Measurements from ENCODE around the gene UNC13A.

UNC13A gene

DNA sequence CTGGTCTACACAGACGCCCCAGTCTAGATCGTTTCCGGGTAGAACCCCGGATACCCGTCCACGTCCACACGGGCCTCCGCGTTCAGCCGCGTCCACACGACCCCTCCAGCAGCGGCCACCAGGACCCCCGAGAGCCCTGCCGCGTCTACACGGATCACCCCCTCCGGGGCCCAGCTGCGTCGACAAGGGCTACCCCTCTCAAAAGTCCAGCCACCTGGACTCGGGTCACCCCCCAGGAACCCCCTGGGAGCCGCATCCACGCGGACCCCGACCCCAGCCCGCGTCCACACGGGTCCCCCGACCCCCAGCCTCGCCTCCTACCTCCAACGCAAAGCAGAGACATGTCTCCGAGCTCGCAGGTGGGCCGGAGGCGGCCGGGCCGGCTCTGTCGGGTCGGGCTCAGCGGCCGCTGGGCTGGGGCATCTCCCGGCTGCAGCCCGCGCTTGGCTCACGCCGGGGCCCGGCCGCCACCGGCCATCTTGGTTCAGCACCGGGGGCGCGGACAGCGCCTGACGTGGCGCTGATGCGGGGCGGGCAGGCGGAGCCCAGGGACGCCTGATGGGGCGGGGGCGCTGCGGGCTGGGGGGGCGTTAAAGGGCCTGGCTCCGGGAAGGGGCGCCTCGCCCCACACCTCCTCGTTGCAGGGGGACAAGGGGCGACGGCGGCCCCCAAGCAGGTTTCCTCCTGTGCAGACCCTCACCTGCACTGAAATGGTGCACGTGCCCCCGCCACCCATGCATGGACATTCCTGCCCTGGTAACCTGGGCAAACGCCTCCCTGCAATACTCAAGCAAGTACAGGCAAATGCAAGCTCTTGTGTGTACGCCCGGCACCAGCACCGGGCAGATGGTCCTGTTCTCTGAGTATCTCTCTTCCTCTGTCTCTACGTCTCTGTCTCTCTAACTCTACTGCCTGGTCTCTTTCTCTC lies at the start of gene UNC13A:
Gene UNC13A (minus strand): TSS at position 498 of the 928 bp plus-strand sequence. CDS start 155 bp downstream, at position 343.
- Mint-ChIP-seq H3K4me1 (peaks cover 19% of the 10 kb centered on the region), H3K9me3 (peaks cover 2% of the 10 kb centered on the region), H3K27ac (no peak within 1 kb of the TSS), H3K36me3 (no peaks in the 10 kb centered on the region), H3K4me3 (peak within 1 kb of the TSS; percentile 30)
- ATAC-seq (peak; percentile 68), DNase-seq (ENCODE audit: low spot score in 2 of 2) (peak; percentile 51 to 60)

DNA sequence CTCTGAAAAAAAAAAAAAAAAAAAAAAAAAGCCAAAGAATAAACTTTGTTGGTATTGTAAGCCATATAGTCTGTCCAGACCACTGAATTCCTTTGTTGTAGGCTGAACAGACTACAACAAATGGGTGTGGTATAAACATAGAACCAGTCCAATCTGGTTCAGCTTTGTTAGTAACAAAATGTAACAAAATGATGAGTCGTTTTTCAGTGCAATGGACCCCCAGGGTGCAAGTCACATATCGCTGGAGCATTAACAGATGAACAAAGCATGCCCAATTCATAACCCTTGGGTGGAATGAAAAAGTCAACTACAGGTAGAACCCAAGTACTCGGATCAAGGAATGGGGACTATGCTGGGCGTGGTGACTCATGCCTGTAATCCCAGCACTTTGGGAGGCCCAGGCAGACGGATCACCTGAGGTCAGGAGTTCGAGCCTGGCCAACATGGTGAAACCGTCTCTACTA lies 49.6 kb upstream of the UNC13A start:
- no peaks in the 10 kb centered on the region for H3K9me3 Mint-ChIP-seq
- peak overlapping the region; percentile 52 for H3K27ac Mint-ChIP-seq
- H3K4me1 Mint-ChIP-seq: peaks cover 21% of the 10 kb centered on the region
- H3K36me3 Mint-ChIP-seq: peaks cover 55% of the 10 kb centered on the region
- DNase-seq (ENCODE audit: low spot score in 2 of 2) (no peak), ATAC-seq (no peak)
- H3K4me3 Mint-ChIP-seq: no peak overlapping the region

DNA sequence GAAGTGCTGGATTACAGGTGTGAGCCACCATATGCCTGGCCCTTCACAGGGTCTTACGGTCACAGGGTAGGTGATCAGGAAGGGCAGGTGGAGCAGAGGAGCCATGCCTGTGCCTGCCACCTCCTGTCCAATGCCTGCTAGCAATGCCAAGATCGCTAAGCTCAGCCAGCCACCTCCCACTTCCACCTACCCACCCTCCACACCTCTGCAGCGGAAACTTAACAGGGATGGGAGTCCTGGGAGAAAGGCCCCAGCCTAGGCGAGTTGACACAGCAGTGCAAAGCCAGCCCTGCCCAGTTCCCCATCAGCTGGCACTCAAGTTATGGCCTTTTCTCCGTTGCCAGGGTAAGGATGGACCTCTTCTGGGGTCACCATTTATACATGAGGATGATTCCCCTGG lies 47.3 kb upstream of the UNC13A start:
- Mint-ChIP-seq H3K36me3 (peaks cover 74% of the 10 kb centered on the region), H3K9me3 (no peaks in the 10 kb centered on the region), H3K4me3 (no peak overlapping the region), H3K27ac (no peak overlapping the region), H3K4me1 (peaks cover 32% of the 10 kb centered on the region)
- DNase-seq (ENCODE audit: low spot score in 2 of 2) (no peak), ATAC-seq (no peak)

DNA sequence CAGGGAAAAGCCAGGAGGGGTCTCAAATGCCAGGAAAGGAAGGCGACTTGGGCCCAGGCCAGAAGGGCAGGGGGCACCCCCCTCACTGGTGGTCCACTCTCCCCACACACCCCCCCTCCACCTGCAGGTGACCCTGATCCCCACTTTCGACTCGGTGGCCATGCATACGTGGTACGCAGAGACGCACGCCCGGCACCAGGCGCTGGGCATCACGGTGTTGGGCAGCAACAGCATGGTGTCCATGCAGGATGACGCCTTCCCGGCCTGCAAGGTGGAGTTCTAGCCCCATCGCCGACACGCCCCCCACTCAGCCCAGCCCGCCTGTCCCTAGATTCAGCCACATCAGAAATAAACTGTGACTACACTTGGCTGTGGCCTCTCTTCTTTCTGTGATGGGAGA lies 46.0 kb upstream of the UNC13A start:
- H3K9me3 Mint-ChIP-seq: no peaks in the 10 kb centered on the region
- H3K36me3 Mint-ChIP-seq: peaks cover 86% of the 10 kb centered on the region
- no peak for DNase-seq (ENCODE audit: low spot score in 2 of 2)
- ATAC-seq: no peak
- H3K4me1 Mint-ChIP-seq: peaks cover 31% of the 10 kb centered on the region
- no peak overlapping the region for H3K4me3 Mint-ChIP-seq
- H3K27ac Mint-ChIP-seq: peak overlapping the region; percentile 17

DNA sequence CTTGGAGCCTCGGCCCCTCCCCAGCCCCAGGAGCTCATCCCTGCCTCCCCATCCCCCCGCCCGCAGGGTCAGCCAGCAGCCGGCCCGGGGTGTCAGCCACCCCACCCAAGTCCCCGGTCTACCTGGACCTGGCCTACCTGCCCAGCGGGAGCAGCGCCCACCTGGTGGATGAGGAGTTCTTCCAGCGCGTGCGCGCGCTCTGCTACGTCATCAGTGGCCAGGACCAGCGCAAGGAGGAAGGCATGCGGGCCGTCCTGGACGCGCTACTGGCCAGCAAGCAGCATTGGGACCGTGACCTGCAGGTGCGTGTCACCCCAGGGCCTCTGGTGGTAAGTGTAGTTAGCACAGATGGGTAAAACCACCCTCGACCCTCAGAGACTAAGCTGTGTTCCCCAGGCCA lies 45.0 kb upstream of the UNC13A start:
- Mint-ChIP-seq H3K4me3 (no peak overlapping the region), H3K4me1 (peaks cover 25% of the 10 kb centered on the region), H3K9me3 (no peaks in the 10 kb centered on the region), H3K36me3 (peaks cover 92% of the 10 kb centered on the region), H3K27ac (no peak overlapping the region)
- DNase-seq (ENCODE audit: low spot score in 2 of 2) (no peak), ATAC-seq (no peak)

DNA sequence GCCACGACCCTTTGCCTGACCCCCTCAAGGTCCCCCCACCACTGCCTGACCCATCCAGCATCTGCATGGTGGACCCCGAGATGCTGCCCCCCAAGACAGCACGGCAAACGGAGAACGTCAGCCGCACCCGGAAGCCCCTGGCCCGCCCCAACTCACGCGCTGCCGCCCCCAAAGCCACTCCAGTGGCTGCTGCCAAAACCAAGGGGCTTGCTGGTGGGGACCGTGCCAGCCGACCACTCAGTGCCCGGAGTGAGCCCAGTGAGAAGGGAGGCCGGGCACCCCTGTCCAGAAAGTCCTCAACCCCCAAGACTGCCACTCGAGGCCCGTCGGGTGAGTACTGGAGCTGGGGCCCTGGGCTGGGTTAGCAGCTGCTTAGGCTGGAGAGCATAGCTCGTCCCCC lies 39.7 kb upstream of the UNC13A start:
- no peak for DNase-seq (ENCODE audit: low spot score in 2 of 2)
- H3K4me1 Mint-ChIP-seq: peaks cover 33% of the 10 kb centered on the region
- H3K27ac Mint-ChIP-seq: no peak overlapping the region

DNA sequence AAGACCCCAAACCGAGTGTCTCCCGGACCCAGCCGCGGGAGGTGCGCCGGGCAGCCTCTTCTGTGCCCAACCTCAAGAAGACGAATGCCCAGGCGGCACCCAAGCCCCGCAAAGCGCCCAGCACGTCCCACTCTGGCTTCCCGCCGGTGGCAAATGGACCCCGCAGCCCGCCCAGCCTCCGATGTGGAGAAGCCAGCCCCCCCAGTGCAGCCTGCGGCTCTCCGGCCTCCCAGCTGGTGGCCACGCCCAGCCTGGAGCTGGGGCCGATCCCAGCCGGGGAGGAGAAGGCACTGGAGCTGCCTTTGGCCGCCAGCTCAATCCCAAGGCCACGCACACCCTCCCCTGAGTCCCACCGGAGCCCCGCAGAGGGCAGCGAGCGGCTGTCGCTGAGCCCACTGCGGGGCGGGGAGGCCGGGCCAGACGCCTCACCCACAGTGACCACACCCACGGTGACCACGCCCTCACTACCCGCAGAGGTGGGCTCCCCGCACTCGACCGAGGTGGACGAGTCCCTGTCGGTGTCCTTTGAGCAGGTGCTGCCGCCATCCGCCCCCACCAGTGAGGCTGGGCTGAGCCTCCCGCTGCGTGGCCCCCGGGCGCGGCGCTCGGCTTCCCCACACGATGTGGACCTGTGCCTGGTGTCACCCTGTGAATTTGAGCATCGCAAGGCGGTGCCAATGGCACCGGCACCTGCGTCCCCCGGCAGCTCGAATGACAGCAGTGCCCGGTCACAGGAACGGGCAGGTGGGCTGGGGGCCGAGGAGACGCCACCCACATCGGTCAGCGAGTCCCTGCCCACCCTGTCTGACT lies 39.0 kb upstream of the UNC13A start:
- H3K4me3 Mint-ChIP-seq: no peak overlapping the region
- no peak overlapping the region for H3K27ac Mint-ChIP-seq
- peaks cover 33% of the 10 kb centered on the region for H3K4me1 Mint-ChIP-seq
- ATAC-seq (no peak), DNase-seq (ENCODE audit: low spot score in 2 of 2) (no peak)
- H3K36me3 Mint-ChIP-seq: peaks cover 89% of the 10 kb centered on the region
- no peaks in the 10 kb centered on the region for H3K9me3 Mint-ChIP-seq

More for the DNA sequence above, 39.7 kb upstream of the UNC13A start:
- Mint-ChIP-seq H3K9me3 (no peaks in the 10 kb centered on the region), H3K36me3 (peaks cover 88% of the 10 kb centered on the region), H3K4me3 (no peak overlapping the region)
- no peak for ATAC-seq

DNA sequence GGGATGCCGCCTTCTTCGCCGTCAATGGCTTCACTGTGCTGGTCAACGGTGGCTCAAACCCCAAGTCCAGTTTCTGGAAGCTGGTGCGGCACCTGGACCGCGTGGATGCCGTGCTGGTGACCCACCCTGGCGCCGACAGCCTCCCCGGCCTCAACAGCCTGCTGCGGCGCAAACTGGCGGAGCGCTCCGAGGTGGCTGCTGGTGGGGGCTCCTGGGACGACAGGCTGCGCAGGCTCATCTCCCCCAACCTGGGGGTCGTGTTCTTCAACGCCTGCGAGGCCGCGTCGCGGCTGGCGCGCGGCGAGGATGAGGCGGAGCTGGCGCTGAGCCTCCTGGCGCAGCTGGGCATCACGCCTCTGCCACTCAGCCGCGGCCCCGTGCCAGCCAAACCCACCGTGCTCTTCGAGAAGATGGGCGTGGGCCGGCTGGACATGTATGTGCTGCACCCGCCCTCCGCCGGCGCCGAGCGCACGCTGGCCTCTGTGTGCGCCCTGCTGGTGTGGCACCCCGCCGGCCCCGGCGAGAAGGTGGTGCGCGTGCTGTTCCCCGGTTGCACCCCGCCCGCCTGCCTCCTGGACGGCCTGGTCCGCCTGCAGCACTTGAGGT lies 38.1 kb upstream of the UNC13A start:
- Mint-ChIP-seq H3K4me3 (no peak overlapping the region), H3K27ac (no peak overlapping the region), H3K36me3 (peaks cover 89% of the 10 kb centered on the region), H3K9me3 (no peaks in the 10 kb centered on the region), H3K4me1 (peaks cover 35% of the 10 kb centered on the region)
- no peak for DNase-seq (ENCODE audit: low spot score in 2 of 2)
- ATAC-seq: no peak

DNA sequence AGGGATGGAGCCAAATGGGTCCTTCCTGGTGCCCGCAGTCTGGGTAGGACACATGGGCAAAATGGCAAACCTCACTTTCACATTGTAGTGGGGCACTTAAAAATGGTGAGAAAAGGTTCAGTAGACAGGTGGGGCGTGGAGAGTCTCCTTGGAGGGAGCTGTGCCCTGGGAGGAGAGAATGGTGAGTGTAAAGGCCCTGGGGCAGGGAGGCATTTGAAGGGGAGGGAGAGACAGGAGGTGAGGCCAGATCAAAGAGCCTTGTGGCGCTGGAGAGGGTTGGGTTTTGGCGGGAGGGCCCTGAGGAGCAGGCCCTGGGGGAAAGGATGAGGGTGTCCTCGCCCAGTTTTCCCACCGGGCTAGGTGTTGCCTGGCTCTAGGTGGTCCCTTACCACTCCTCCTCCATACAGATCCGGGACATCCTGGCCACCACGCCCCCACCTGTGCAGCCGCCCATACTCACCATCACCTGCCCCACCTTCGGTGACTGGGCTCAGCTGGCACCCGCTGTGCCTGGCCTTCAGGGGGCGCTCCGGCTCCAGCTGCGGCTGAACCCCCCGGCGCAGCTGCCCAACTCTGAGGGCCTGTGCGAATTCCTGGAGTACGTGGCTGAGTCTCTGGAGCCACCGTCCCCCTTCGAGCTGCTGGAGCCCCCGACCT lies 37.4 kb upstream of the UNC13A start:
- no peak for DNase-seq (ENCODE audit: low spot score in 2 of 2)
- Mint-ChIP-seq H3K4me1 (peaks cover 35% of the 10 kb centered on the region), H3K9me3 (no peaks in the 10 kb centered on the region), H3K27ac (peak overlapping the region; percentile 75), H3K4me3 (no peak overlapping the region), H3K36me3 (peaks cover 88% of the 10 kb centered on the region)
- no peak for ATAC-seq

DNA sequence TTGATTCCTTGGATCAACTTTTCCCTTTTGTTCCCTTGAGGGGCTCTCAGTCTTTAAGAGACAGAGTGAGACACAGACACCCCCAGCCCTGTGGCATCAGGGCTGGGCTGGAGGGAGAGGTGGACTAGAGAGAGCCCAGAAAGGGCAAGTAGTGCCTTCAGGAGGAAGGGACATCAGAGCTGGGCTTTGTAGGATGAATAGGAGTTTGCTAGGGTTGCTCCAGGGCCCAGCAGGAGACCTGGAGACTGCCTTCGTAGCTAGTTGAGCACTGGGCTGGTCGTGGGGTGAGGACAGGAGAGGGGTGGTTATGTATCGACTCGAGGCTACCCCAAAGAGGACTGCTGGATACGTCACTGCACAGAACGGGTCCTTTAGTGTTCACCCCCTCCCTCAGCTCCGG lies 36.5 kb upstream of the UNC13A start:
- no peaks in the 10 kb centered on the region for H3K9me3 Mint-ChIP-seq
- DNase-seq (ENCODE audit: low spot score in 2 of 2): no peak
- ATAC-seq: no peak
- peaks cover 37% of the 10 kb centered on the region for H3K4me1 Mint-ChIP-seq
- no peak overlapping the region for H3K4me3 Mint-ChIP-seq
- H3K27ac Mint-ChIP-seq: peak overlapping the region; percentile 88
- peaks cover 83% of the 10 kb centered on the region for H3K36me3 Mint-ChIP-seq

DNA sequence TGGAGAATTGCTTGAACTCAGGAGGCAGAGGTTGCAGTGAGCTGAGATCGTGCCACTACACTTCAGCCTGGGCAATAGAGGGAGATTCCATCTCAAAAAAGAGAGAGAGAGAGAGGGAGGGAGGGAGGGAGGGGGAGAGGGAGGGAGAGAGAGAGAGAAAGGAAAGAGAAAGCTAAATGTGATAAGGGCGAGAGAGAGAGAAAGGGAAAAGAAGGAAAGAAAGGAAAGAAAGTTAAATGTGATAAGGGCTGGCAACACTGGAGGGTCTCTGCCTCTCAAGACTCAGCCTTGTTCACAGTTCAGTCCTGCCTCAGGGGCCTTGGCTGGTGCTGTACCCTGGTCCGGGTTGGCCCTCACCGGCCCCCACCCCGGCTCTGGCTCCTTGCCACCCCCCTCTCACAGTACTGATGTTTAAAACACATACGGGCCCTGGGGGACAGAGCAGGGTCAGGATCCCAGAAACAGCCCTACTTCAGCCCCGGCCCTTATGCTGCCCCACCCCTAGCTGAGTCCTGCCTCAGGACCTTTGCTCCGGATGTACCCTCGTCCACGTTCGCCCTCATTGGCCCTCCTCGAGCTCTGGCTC lies 34.6 kb upstream of the UNC13A start:
- Mint-ChIP-seq H3K9me3 (no peaks in the 10 kb centered on the region), H3K4me1 (peaks cover 51% of the 10 kb centered on the region), H3K36me3 (peaks cover 64% of the 10 kb centered on the region), H3K27ac (no peak overlapping the region), H3K4me3 (no peak overlapping the region)
- DNase-seq (ENCODE audit: low spot score in 2 of 2): no peak
- no peak for ATAC-seq

DNA sequence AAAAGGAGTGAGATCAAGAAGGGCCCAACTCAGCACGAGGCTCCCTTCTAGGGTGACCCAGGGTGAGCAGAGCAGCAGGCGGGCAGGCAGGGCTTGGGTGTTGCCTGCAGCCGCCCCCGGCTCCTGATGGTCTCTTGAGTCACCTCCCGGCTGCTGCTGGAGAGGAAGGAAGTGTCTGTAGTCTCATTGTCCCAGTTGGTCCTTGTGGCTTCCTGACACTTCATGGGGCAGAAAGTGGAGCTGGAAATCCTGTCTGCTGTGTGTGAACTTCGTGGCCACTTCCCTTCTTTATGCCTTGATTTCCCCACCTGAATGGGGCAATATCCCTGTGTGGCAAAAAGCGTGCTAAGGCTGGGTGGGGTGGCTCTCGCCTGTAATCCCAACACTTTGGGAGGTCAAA lies 33.7 kb upstream of the UNC13A start:
- Mint-ChIP-seq H3K27ac (peak overlapping the region; percentile 90), H3K36me3 (peaks cover 59% of the 10 kb centered on the region), H3K4me3 (peak overlapping the region; percentile 95), H3K9me3 (no peaks in the 10 kb centered on the region), H3K4me1 (peaks cover 57% of the 10 kb centered on the region)
- ATAC-seq: peak; percentile 42
- no peak for DNase-seq (ENCODE audit: low spot score in 2 of 2)

DNA sequence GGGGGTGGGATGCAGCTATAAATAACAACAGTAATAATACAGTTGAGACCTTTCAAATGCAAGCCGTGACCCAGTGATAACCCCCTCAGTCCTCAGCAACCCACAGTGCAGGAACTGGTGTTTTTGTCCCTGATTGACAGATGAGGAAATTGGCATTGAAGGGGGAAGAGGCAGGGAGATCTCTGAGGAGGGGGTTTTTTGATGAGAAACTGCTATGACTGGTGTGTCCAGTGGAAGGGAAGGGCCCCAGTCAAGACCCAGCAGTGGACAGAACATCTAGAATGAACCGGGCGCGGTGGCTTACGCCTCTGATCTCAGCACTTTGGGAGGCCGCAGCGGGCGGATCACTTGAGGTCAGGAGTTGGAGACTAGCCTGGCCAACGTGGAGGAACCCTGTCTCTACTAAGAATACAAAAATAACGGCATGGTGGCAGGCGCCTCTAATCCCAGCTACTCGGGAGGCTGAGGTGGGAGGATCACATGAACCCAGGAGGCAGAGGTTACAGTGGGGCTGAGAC lies 33.0 kb upstream of the UNC13A start:
- Mint-ChIP-seq H3K4me3 (peak overlapping the region; percentile 95), H3K36me3 (peaks cover 59% of the 10 kb centered on the region), H3K9me3 (no peaks in the 10 kb centered on the region), H3K4me1 (peaks cover 57% of the 10 kb centered on the region), H3K27ac (peak overlapping the region; percentile 90)
- DNase-seq (ENCODE audit: low spot score in 2 of 2): no peak
- ATAC-seq: no peak

DNA sequence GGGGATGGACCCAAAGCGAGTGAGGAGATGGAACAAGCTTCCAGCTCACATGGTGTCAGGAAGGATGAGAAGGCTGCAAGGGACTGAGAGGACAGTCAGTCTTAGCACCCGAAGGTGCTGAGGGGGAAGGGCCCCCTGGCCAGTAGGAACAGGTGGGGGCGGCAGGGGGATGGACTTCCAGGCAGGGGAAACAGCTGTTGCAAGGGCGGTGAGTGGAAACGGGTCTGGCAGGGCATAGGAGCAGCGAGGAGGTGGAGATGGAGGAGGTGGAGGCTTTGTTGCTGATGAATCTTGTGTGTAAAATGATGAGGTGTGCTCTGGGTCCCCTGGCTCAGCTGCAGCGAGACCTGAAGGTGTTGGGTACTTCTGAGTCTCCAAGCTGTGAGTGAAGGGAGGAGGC lies 32.3 kb upstream of the UNC13A start:
- ATAC-seq: no peak
- Mint-ChIP-seq H3K27ac (peak overlapping the region; percentile 90), H3K36me3 (peaks cover 52% of the 10 kb centered on the region), H3K4me3 (peak overlapping the region; percentile 95), H3K4me1 (peaks cover 57% of the 10 kb centered on the region), H3K9me3 (no peaks in the 10 kb centered on the region)
- no peak for DNase-seq (ENCODE audit: low spot score in 2 of 2)

All from stimulated activated effector memory CD8-positive, alpha-beta T cell treated with anti-CD3 and anti-CD28 coated beads, Interleukin-12 subunit alpha, Interleukin-12 subunit beta, amount 100 ng/mL, for 72 hours (primary cell).